ENCODE data around the gene MRM3. TPM values are rescaled to one million over a fixed set of nuclear protein-coding genes. Genes with fewer than 3 reads are reported as not detected.
"Not testable (repeated sequence)": the region's sequence is repeated elsewhere in the genome, so short reads cannot be mapped to it uniquely, and the experiment has no call there.

The MRM3 gene
- total and polyA plus RNA-seq, 2 of the 4 experiments (the other 2 are of a cell fraction) = 9.0 to 15.2 TPM

DNA sequence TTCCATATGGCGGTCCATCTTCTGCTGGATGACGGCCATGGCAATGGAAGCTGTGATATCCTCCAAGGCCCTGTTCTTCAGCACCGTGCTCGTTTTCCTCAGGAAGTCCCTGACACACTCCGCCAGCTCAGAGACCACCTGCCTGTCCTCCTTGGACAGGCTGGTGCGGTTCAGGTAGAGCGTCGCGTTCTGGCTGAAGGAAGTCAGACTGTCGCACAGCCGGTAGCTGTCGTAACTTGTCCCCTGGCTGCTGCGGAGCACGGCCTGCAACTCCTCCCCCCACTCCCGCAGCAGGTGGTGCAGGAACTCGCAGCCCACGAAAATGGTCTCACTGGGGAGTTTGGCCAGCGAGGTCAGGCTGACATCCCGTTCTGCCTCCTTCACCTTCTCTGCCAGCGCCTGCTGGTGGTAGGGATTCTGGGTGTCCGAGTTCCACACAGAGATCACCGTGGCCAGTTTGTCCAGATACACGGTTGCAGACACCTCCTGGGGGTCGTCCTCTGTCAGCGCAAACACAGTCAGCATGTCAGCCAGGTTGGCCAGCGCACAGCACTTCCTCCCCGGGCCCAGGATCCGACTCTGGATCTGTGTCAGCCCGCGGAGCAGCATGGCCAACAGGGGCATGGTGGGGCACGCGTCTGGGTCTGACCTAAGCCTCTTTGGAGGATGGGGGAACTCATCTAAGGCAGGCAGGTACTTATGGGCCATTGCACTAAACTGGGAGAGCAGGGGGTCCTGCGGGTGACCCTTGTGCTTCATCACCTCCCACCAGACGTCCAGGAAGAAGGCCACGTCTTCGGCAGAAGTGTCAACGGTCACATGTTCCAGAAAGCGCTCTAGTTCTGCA is 35.1 kb upstream of the MRM3 start:
- Histone ChIP-seq H2BK20ac (ENCODE audit: low read depth, low read length) (no peak overlapping the region), H3K79me1 (ENCODE audit: low read depth in 1 of 2, low read length in 2 of 2) (peaks cover 31 to 87% of the 10 kb centered on the region in 2 experiments), H3K9me1 (ENCODE audit: insufficient read depth, low read length) (peaks cover 17% of the 10 kb centered on the region), H2AFZ (replicated peaks; ENCODE audit: low read length, poor library complexity) (no peak overlapping the region), H4K91ac (ENCODE audit: insufficient read depth, low read depth, low read length) (no peak overlapping the region), H4K20me1 (ENCODE audit: insufficient read depth, low read length) (peaks cover 31% of the 10 kb centered on the region), H3K4ac (ENCODE audit: low read depth, low read length) (no peak overlapping the region), H2BK120ac (ENCODE audit: low read depth, low read length) (no peak overlapping the region), H2BK15ac (ENCODE audit: low read depth, low read length) (no peak overlapping the region), H3K27me3 (ENCODE audit: control insufficient read depth, insufficient read depth, low read length) (no peaks in the 10 kb centered on the region), H3K4me3 (ENCODE audit: insufficient read depth, low read depth, low read length) (no peak overlapping the region), H4K8ac (ENCODE audit: low read depth in 2 of 2, low read length in 2 of 2) (no peak overlapping the region), H2AK5ac (ENCODE audit: low read depth, low read length) (no peak overlapping the region), H3K14ac (replicated peaks; ENCODE audit: low read depth, low read length) (no peak overlapping the region), H3K27ac (ENCODE audit: insufficient read depth, low read length) (no peak overlapping the region), H2BK5ac (ENCODE audit: low read depth, low read length, poor library complexity, severe bottlenecking) (no peak overlapping the region), H3K36me3 (ENCODE audit: control insufficient read depth, insufficient read depth, low read length) (peaks cover 51% of the 10 kb centered on the region), H2AK9ac (replicated peaks; ENCODE audit: low read depth, low read length, poor library complexity) (peak overlapping the region; percentile 50), H3K18ac (ENCODE audit: low read depth, low read length) (no peak overlapping the region), H4K5ac (ENCODE audit: low read depth, low read length) (no peak overlapping the region), H3K4me2 (ENCODE audit: low read depth, low read length) (no peak overlapping the region), H3K23ac (ENCODE audit: low read depth, low read length) (no peak overlapping the region), H3K9me3 (ENCODE audit: control insufficient read depth, insufficient read depth, low read length) (no peaks in the 10 kb centered on the region), H3K4me1 (ENCODE audit: control insufficient read depth, insufficient read depth, low read length) (peaks cover 7% of the 10 kb centered on the region), H3K56ac (ENCODE audit: extremely low read depth, insufficient read depth, low read length) (no peak overlapping the region), H3K9ac (ENCODE audit: low read depth, low read length) (no peak overlapping the region)
- in situ Hi-C loops (cut with MboI; ENCODE audit: low sequenced_read_pairs) (no loop called here), intact Hi-C loops (cut with micrococcal nuclease) (no loop called here), dilution Hi-C loops (cut with HindIII; ENCODE audit: low sequenced_read_pairs, unreplicated experiment) (no loop called here)
- DNase-seq (no peak), ATAC-seq (ENCODE audit: low read depth) (no peak)
- TF ChIP-seq POLR2A (IDR thresholded peaks at IDR 0.05; ENCODE audit: low read depth, low read length) = no peak
- TF ChIP-seq RAD21 (IDR thresholded peaks at IDR 0.05; ENCODE audit: low read length) = no peak
- BruUV-seq (replicated peaks) = no TSS peak
- ChIA-PET POLR2A (ENCODE audit: unreplicated experiment) (no interaction called here), CTCF (no interaction called here)
- 94% methylated on average over 19 of the region's 38 CpGs; no CpG with 5 or more reads in 1 of the 2 experiments for WGBS, 2 experiments (ENCODE audit: extremely low coverage in 2 of 2, insufficient read length in 1 of 2)

DNA sequence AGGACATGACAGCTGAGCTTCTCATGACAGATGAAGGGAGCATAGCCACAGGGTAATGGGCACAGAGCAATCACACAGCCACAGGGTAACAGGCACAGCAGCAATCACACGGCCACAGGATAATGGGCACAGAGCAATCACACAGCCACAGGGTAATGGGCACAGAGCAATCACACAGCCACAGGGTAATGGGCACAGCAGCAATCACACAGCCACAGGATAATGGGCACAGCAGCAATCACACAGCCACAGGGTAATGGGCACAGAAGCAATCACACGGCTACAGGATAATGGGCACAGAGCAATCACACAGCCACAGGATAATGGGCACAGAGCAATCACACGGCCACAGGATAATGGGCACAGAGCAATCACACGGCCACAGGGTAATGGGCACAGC is 33.5 kb upstream of the MRM3 start:
- H3K56ac ChIP-seq (ENCODE audit: extremely low read depth, insufficient read depth, low read length); H2AFZ ChIP-seq (replicated peaks; ENCODE audit: low read length, poor library complexity); POLR2A ChIA-PET (ENCODE audit: unreplicated experiment); ATAC-seq (ENCODE audit: low read depth); H2BK120ac ChIP-seq (ENCODE audit: low read depth, low read length); H3K9ac ChIP-seq (ENCODE audit: low read depth, low read length); H4K91ac ChIP-seq (ENCODE audit: insufficient read depth, low read depth, low read length); BruUV-seq (replicated peaks); H2BK5ac ChIP-seq (ENCODE audit: low read depth, low read length, poor library complexity, severe bottlenecking); H3K27me3 ChIP-seq (ENCODE audit: control insufficient read depth, insufficient read depth, low read length); DNase-seq; H2BK15ac ChIP-seq (ENCODE audit: low read depth, low read length); dilution Hi-C loops (cut with HindIII; ENCODE audit: low sequenced_read_pairs, unreplicated experiment); H2BK20ac ChIP-seq (ENCODE audit: low read depth, low read length); H3K18ac ChIP-seq (ENCODE audit: low read depth, low read length); H3K4me3 ChIP-seq (ENCODE audit: insufficient read depth, low read depth, low read length); H3K4me2 ChIP-seq (ENCODE audit: low read depth, low read length); H3K14ac ChIP-seq (replicated peaks; ENCODE audit: low read depth, low read length); H3K9me3 ChIP-seq (ENCODE audit: control insufficient read depth, insufficient read depth, low read length); H4K8ac ChIP-seq (ENCODE audit: low read depth in 2 of 2, low read length in 2 of 2); H3K27ac ChIP-seq (ENCODE audit: insufficient read depth, low read length); H3K23ac ChIP-seq (ENCODE audit: low read depth, low read length); intact Hi-C loops (cut with micrococcal nuclease); CTCF ChIA-PET; in situ Hi-C loops (cut with MboI; ENCODE audit: low sequenced_read_pairs); H2AK5ac ChIP-seq (ENCODE audit: low read depth, low read length); H3K4ac ChIP-seq (ENCODE audit: low read depth, low read length); H4K5ac ChIP-seq (ENCODE audit: low read depth, low read length): not testable (repeated sequence)
- Histone ChIP-seq H3K9me1 (ENCODE audit: insufficient read depth, low read length) (peaks cover 17% of the 10 kb centered on the region), H2AK9ac (replicated peaks; ENCODE audit: low read depth, low read length, poor library complexity) (peak overlapping the region; percentile 72), H3K4me1 (ENCODE audit: control insufficient read depth, insufficient read depth, low read length) (peaks cover 10% of the 10 kb centered on the region), H4K20me1 (ENCODE audit: insufficient read depth, low read length) (peaks cover 23% of the 10 kb centered on the region), H3K36me3 (ENCODE audit: control insufficient read depth, insufficient read depth, low read length) (peaks cover 43% of the 10 kb centered on the region), H3K79me1 (ENCODE audit: low read depth in 1 of 2, low read length in 2 of 2) (peaks cover 23 to 77% of the 10 kb centered on the region in 2 experiments)
- no CpG with 5 or more reads among the region's 4 CpGs for WGBS, 2 experiments (ENCODE audit: extremely low coverage in 2 of 2, insufficient read length in 1 of 2)

Measured in IMR-90 (cell line).